BLaER1 treated with 17β-estradiol and CSF1 and Interleukin-3, amounts not matched to agents 10 nM and 100 nM (cell line): Measurements from ENCODE around the gene GSTK1.
A peak's percentile ranks its signal among the peaks of the same experiment; 100 is the strongest.

Experiments used
- H3K27ac ChIP-seq, 11 experiments: shearing (Covaris generic); formaldehyde crosslinking; 2 replicates each; pipeline ENCODE4 v1.8.1; 2022
- H3K27me3 ChIP-seq, 11 experiments: shearing (Covaris generic); formaldehyde crosslinking; 2 replicates each; pipeline ENCODE4 v1.8.1; 2022
- H3K36me3 ChIP-seq, 11 experiments: shearing (Covaris generic); formaldehyde crosslinking; 2 replicates each; pipeline ENCODE4 v1.8.1; 2022
- H3K4me1 ChIP-seq, 10 experiments: shearing (Covaris generic); formaldehyde crosslinking; 2 replicates each; pipeline ENCODE4 v1.8.1; 2022
- H3K4me2 ChIP-seq, 11 experiments: shearing (Covaris generic); formaldehyde crosslinking; 2 replicates each; pipeline ENCODE4 v1.8.1; 2022
- H3K4me3 ChIP-seq, 10 experiments: shearing (Covaris generic); formaldehyde crosslinking; 2 replicates each; pipeline ENCODE4 v1.8.1; 2022
- H3K9ac ChIP-seq, 11 experiments: shearing (Covaris generic); formaldehyde crosslinking; 2 replicates each; pipeline ENCODE4 v1.8.1; 2022
- H3K9me3 ChIP-seq, 11 experiments: shearing (Covaris generic); formaldehyde crosslinking; replicated peaks in 1 of 11; 2 replicates each; pipeline ENCODE4 v1.8.1; 2022
- H4K20me1 ChIP-seq, 11 experiments: shearing (Covaris generic); formaldehyde crosslinking; 2 replicates each; pipeline ENCODE4 v1.8.1; 2022
- Cebpa-rat ChIP-seq, 11 experiments: shearing (Covaris generic); IDR thresholded peaks; 2 replicates each; pipeline ENCODE4 v1.8.1; 2022

Gene GSTK1

GRCh38 chr7:143299346-143299745 lies 36.1 kb downstream of the GSTK1 start:
- TF ChIP-seq Cebpa-rat (IDR thresholded peaks at IDR 0.05) = no peak
- Histone ChIP-seq H3K27me3 (no peaks in the 10 kb centered on the region), H3K4me3 (no peak overlapping the region), H3K9ac (no peak overlapping the region), H3K27ac (no peak overlapping the region), H4K20me1 (peaks cover 0 to 84% (median 35%) of the 10 kb centered on the region in 11 experiments; a peak in 16 of 22 replicates), H3K4me2 (peak overlapping the region in 2 of 11 experiments; percentile 66 to 76; a peak in 2 of 22 replicates), H3K9me3 (no peaks in the 10 kb centered on the region), H3K4me1 (peaks cover 35 to 74% (median 56%) of the 10 kb centered on the region in 10 experiments), H3K36me3 (peaks cover 85 to 100% (median 99%) of the 10 kb centered on the region in 11 experiments)

- Histone ChIP-seq H3K4me3 (peak overlapping the region in 1 of 10 experiments; percentile 11; a peak in 1 of 20 replicates), H3K9me3 (no peaks in the 10 kb centered on the region), H3K4me1 (peaks cover 35 to 73% (median 53%) of the 10 kb centered on the region in 10 experiments), H3K36me3 (peaks cover 85 to 100% (median 99%) of the 10 kb centered on the region in 11 experiments), H3K9ac (peak overlapping the region in 1 of 11 experiments; percentile 41; a peak in 1 of 22 replicates), H3K27me3 (no peaks in the 10 kb centered on the region), H4K20me1 (peaks cover 0 to 84% (median 34%) of the 10 kb centered on the region in 11 experiments; a peak in 16 of 22 replicates), H3K4me2 (peak overlapping the region in 10 of 11 experiments; percentile 12 to 82 (median 62); a peak in 16 of 22 replicates), H3K27ac (peak overlapping the region in 8 of 11 experiments; percentile 42 to 76 (median 70); a peak in 14 of 22 replicates)
- no peak for TF ChIP-seq Cebpa-rat (IDR thresholded peaks at IDR 0.05)
These were observed 36.6 kb downstream of the GSTK1 start for GRCh38 chr7:143299840-143300239.

- peak overlapping the region in 9 of 11 experiments; percentile 21 to 59 (median 38); a peak in 13 of 22 replicates for H3K9ac ChIP-seq
- H3K27ac ChIP-seq = peak overlapping the region; percentile 13 to 76 (median 68); a peak in 20 of 22 replicates
- peak overlapping the region in 1 of 10 experiments; percentile 8; a peak in 1 of 20 replicates for H3K4me3 ChIP-seq
- TF ChIP-seq Cebpa-rat (IDR thresholded peaks at IDR 0.05) = no peak
- H4K20me1 ChIP-seq = peaks cover 0 to 78% (median 31%) of the 10 kb centered on the region in 11 experiments; a peak in 16 of 22 replicates
- H3K4me2 ChIP-seq = peak overlapping the region; percentile 4 to 82 (median 59); a peak in 19 of 22 replicates
- no peaks in the 10 kb centered on the region for H3K9me3 ChIP-seq
- H3K36me3 ChIP-seq = peaks cover 86 to 100% (median 99%) of the 10 kb centered on the region in 11 experiments
- no peaks in the 10 kb centered on the region for H3K27me3 ChIP-seq
- peaks cover 25 to 73% (median 44%) of the 10 kb centered on the region in 10 experiments for H3K4me1 ChIP-seq
These were observed 38.0 kb downstream of the GSTK1 start for GRCh38 chr7:143300959-143301935.

GRCh38 chr7:143303733-143304132 lies 40.5 kb downstream of the GSTK1 start:
- TF ChIP-seq Cebpa-rat (IDR thresholded peaks at IDR 0.05) = no peak
- peaks cover 88 to 100% (median 99%) of the 10 kb centered on the region in 11 experiments for H3K36me3 ChIP-seq
- H3K4me2 ChIP-seq = no peak overlapping the region
- H3K9me3 ChIP-seq = peaks cover 0 to 5% (median 0%) of the 10 kb centered on the region in 11 experiments; a peak in 2 of 22 replicates
- H3K9ac ChIP-seq = no peak overlapping the region
- H3K27me3 ChIP-seq = no peaks in the 10 kb centered on the region
- peaks cover 17 to 84% (median 43%) of the 10 kb centered on the region in 10 experiments for H3K4me1 ChIP-seq
- H3K4me3 ChIP-seq = no peak overlapping the region
- no peak overlapping the region for H3K27ac ChIP-seq
- peaks cover 0 to 63% (median 18%) of the 10 kb centered on the region in 11 experiments; a peak in 12 of 22 replicates for H4K20me1 ChIP-seq

- no peak for TF ChIP-seq Cebpa-rat (IDR thresholded peaks at IDR 0.05)
- Histone ChIP-seq H3K9ac (no peak overlapping the region), H3K9me3 (peaks cover 0 to 9% (median 0%) of the 10 kb centered on the region in 11 experiments; a peak in 4 of 22 replicates), H3K4me3 (no peak overlapping the region), H4K20me1 (peaks cover 0 to 51% (median 16%) of the 10 kb centered on the region in 11 experiments; a peak in 11 of 22 replicates), H3K27me3 (no peaks in the 10 kb centered on the region), H3K4me1 (peaks cover 18 to 84% (median 46%) of the 10 kb centered on the region in 10 experiments), H3K27ac (no peak overlapping the region), H3K4me2 (no peak overlapping the region), H3K36me3 (peaks cover 76 to 100% (median 96%) of the 10 kb centered on the region in 11 experiments)
These were observed 41.7 kb downstream of the GSTK1 start for GRCh38 chr7:143304938-143305337.

GRCh38 chr7:143305423-143306070 lies 42.3 kb downstream of the GSTK1 start:
- Histone ChIP-seq H3K27me3 (no peaks in the 10 kb centered on the region), H3K4me1 (peaks cover 18 to 84% (median 46%) of the 10 kb centered on the region in 10 experiments), H3K36me3 (peaks cover 69 to 97% (median 89%) of the 10 kb centered on the region in 11 experiments), H3K4me2 (peak overlapping the region in 3 of 11 experiments; percentile 3 to 16 (median 6); a peak in 2 of 22 replicates), H3K4me3 (no peak overlapping the region), H3K27ac (peak overlapping the region in 2 of 11 experiments; percentile 23 to 31; a peak in 2 of 22 replicates), H3K9me3 (peaks cover 0 to 10% (median 0%) of the 10 kb centered on the region in 11 experiments; a peak in 4 of 22 replicates), H3K9ac (peak overlapping the region in 1 of 11 experiments; percentile 31; a peak in 2 of 22 replicates), H4K20me1 (peaks cover 0 to 44% (median 16%) of the 10 kb centered on the region in 11 experiments; a peak in 10 of 22 replicates)
- TF ChIP-seq Cebpa-rat (IDR thresholded peaks at IDR 0.05) = no peak

- H3K9me3 ChIP-seq = peaks cover 0 to 14% (median 0%) of the 10 kb centered on the region in 11 experiments; a peak in 9 of 22 replicates
- peaks cover 42 to 70% (median 63%) of the 10 kb centered on the region in 11 experiments for H3K36me3 ChIP-seq
- peaks cover 0 to 28% (median 15%) of the 10 kb centered on the region in 11 experiments; a peak in 9 of 22 replicates for H4K20me1 ChIP-seq
- no peaks in the 10 kb centered on the region for H3K27me3 ChIP-seq
- peak overlapping the region in 5 of 11 experiments; percentile 25 to 90 (median 82); a peak in 6 of 22 replicates for H3K4me2 ChIP-seq
- no peak overlapping the region for H3K4me3 ChIP-seq
- H3K27ac ChIP-seq = peak overlapping the region in 1 of 11 experiments; percentile 1; a peak in 1 of 22 replicates
- H3K9ac ChIP-seq = no peak overlapping the region
- TF ChIP-seq Cebpa-rat (IDR thresholded peaks at IDR 0.05) = no peak
- H3K4me1 ChIP-seq = peaks cover 17 to 78% (median 41%) of the 10 kb centered on the region in 10 experiments
These were observed 45.4 kb downstream of the GSTK1 start for GRCh38 chr7:143308632-143309031.

- no peak for TF ChIP-seq Cebpa-rat (IDR thresholded peaks at IDR 0.05)
- Histone ChIP-seq H3K9ac (no peak overlapping the region), H4K20me1 (no peaks in the 10 kb centered on the region; a peak in 1 of 22 replicates), H3K9me3 (peaks cover 0 to 13% (median 0%) of the 10 kb centered on the region in 11 experiments; a peak in 7 of 22 replicates), H3K36me3 (peaks cover 0 to 16% (median 8%) of the 10 kb centered on the region in 11 experiments; a peak in 17 of 22 replicates), H3K4me2 (peak overlapping the region in 5 of 11 experiments; percentile 1 to 71 (median 69); a peak in 8 of 22 replicates), H3K4me1 (peaks cover 17 to 70% (median 45%) of the 10 kb centered on the region in 10 experiments), H3K27ac (peak overlapping the region in 2 of 11 experiments; percentile 14 to 15; a peak in 1 of 22 replicates), H3K4me3 (no peak overlapping the region), H3K27me3 (no peaks in the 10 kb centered on the region)
These were observed 50.9 kb downstream of the GSTK1 start for GRCh38 chr7:143314127-143314526.
